NCI-H510A (cell line): Measurements from ENCODE around the gene TACC2.

Experiments used
- DNase-seq: peaks from one replicate; lab custom pipeline; 2025; lab: John Stamatoyannopoulos, UW

TACC2 gene

GRCh38 chr10:122143238-122143841, 154.4 kb downstream of the TACC2 start:
- no peak for DNase-seq

DNA sequence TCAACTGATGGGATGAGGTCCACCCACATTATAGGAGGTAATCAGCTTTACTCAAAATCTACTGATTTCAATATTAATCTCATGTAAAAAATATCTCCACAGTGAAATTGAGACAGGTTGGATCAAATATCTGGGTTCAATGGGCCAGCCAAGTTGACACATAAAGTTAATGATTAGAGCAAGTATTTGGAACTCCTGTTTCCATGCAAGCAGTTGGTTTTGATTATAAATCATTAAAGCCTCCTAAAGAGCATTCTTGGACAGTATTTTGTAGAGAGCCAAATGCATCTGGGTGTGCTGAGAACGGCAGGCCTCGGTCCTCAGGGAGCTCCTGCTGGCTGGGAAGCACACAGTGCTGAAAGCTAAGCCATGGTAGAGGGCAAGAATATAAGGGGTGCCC, 155.2 kb downstream of the TACC2 start:
- no peak for DNase-seq

DNA sequence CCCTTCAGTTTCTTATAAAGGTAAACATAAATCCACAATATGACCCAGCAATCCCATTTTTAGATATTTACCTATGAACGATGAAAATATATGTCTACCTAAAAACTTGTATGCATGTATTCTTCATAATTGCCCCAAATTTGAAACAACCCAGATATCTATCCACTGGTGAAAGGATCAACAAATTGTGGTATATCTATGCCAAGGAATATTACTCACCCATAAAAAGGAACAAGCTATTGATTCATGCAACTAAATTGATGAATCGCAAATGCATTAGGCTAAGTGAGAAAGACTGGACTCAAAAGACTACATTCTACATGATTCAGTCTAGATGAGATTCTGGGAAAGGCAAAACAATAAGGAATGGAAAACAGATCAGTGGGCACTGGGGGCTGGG, 156.2 kb downstream of the TACC2 start:
- DNase-seq, result no peak

- no peak for DNase-seq
Measured at GRCh38 chr10:122147663-122148062, 158.7 kb downstream of the TACC2 start.

DNA sequence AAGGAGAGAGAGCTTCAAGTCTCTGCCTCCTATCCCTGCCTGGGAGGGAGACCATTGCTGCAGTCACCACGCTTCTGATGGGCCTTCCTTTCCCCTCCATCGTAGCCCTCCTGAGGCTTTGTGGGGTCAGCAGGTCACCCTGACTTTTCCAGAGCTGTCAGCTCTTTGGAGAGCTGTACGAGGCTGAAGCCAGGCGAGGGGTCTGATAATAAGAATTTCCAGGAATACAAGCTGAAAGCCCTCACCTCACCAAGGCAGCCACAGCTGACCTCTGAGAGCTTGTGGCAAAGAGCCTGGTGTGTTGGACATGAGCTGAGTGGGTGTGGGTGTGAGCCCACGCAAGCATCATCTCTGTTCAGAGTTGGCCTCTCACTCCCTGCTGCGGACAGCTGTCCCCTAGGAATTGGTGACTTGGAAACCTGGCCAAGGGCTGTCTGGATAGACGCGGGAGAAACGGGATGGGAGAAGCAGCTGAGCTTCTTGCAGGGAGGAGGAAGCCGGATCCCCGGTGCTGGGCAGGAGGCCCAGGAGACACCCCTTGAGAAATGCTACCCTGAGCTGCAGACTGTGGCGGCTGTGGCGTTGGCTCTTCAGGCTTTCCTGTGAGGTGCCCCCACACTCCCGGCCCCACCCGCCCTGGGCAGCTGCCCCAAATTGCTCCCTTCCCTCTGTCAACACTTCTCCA, 160.1 kb downstream of the TACC2 start:
- DNase-seq, result no peak

GRCh38 chr10:122149561-122150505, 160.9 kb downstream of the TACC2 start:
- no peak for DNase-seq

DNA sequence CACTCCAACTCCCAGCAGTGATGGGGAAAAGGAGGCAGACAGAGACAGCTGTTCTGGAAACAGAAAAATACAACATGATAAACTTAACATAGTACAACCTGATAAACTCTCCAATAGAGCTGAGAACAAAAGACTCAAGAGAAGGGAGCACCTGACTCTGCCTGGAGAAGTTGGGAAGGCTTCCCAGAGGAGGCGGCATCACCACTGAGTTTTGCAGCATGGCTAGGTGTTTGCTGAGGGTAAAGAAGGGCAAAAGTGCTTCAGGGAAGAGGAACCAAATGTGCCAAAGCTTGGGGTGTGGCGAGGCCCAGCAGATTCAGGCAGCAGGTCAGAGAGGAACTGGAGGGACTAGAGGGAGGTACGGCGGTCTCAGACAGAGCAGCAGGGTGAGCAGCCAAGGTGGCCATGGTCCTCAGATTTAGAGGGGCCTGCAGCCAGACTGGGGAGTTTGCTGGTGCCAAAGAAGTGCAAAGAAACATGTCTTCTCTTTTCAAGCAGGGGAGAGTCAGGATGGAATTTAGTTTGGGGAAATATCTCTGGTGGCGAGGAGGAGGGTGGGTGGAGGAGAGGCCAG, 162.2 kb downstream of the TACC2 start:
- DNase-seq, result no peak

DNA sequence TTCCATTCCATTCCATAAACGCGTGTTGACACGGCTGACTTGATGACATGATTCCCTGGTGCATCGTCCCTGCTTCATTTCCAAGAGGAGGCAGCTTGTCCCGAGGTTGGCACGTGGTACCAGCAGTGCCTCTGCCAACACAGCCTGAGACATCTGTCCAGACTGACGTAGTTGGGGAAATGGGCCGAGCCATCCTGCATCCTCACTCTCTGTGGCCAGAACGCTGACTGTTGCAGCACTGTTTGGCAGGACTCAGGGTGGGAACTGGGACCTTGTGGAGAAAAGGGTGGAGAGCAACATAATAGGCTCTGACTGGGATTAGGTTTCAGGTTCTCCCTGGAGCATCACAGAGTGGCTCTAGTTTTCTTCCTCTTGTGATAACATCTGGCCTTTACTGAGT, 163.6 kb downstream of the TACC2 start:
- peak; percentile 49 for DNase-seq

DNA sequence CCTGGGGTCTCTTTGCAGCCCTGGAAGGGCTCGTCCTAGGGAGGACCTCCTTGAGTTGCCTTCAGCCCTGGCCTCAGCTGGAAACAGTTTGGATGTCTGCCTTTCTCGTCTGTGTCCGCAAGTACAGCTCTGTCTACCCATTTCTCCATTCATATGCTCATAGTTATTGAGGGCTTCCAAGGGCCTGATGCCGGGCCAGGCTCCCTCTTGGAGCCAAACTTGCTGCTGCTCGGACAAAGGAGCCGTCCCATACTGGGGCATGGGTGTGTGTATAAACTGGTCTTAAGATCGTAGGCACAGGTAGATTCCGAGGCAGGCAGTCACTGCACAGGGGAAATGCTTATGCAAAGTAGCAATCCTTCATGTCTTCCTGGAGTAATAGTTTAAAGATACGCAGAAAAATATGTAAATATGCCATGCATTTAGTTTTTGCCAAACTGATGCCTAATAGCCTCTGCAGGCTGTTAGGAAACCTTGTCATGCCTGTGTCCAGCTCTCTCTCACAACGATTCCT, 165.1 kb downstream of the TACC2 start:
- DNase-seq, result no peak

GRCh38 chr10:122154545-122155366, 165.8 kb downstream of the TACC2 start:
- peak; percentile 72 for DNase-seq

- no peak for DNase-seq
Measured at GRCh38 chr10:122157451-122157850, 168.5 kb downstream of the TACC2 start.

DNA sequence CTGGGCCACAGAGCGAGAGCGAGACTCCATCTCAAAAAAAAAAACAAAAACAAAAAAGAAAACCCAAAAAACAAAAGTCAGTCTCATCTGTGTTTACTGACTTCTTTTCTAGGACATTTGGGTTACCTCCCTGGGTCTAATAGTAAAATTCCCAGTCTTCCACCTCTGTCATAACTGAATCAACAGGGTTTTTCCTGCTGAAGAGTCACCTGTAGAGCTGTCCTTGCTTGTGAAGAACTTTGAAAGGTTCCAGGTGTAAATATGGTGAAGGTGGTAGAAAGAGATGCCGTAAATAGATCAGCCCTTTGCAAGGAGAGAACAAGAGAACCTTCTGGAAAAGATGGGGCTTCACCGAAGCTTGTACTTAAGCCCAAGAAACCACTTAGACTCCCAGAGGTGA, 169.4 kb downstream of the TACC2 start:
- DNase-seq, result no peak

DNA sequence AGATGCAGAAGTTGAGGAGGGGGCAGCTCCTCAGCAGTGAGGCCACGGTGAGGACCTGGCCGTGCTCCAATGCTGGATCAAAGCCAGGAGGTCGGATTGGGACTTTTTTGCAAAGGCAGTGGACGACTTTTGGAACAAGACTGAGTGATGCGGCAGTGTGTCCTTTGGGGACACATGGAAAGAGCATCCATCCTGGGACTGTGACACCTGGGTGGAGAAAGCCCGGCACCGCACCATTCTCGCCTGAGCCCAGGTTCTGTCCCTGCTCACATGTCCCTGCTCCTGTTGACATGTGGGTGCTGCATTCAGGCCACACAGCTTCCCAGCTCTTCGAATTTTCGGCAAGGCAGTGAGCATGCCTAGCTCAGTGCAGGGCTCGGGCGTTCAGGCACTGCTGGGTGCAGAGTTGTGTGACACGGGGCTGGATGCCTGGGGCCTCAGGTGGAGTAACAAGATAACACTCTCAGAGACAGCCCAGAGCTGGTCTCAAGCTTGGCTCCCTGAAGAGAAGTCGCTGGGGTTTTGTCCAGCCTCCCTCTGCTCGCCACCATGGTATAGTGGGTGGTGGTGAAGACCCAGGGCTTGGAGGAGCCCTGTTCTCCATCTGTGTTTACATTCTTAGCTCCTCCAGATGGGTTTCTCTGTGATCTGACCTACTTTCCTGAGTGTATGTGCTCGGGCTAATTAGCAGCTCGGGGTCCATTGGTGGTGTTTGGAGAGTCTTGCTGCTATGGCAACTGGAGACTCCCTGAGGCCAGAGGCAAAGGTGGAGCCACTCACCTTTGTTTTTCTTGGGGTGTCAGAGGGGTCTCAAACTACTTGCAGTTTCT, 170.4 kb downstream of the TACC2 start:
- no peak for DNase-seq

- DNase-seq, result no peak
Measured at GRCh38 chr10:122161795-122162194, 172.8 kb downstream of the TACC2 start.

- no peak for DNase-seq
Measured at GRCh38 chr10:122162671-122163173, 173.8 kb downstream of the TACC2 start.

GRCh38 chr10:122163174-122164022, 174.4 kb downstream of the TACC2 start:
- DNase-seq, result peak; percentile 87

GRCh38 chr10:122164023-122164601, 175.1 kb downstream of the TACC2 start:
- peak; percentile 86 for DNase-seq

DNA sequence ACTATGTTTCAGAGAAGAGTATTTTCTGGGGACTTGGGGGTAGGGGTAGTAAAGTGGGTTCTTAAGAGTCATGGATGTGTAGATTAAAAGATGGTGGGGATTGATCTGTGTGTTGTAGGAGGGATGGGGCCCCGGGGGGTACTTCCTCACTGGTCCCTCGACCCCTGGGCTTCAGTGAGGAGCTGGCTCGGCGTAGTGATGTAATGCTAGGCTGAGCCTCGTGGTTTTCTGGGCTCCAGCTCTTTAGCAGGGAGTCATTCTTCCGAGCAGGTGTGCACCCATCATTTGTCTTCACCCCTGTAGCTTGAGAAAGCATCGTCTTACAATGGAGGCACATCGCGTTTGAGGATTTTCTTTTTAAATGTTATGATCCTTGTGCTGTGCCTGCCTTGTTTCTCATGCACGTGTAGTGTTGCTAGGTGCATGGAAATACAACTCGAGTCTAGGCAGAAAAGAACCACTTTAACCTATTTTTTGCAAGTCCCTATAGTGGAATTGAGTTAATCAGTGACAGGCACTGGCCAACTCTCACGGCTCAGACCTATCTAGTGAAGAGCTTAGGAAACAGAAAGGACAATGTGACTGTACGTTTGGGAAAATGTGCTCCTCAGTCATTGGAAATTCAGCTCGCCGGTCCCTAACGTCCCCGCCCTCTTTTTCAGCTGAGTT, 176.0 kb downstream of the TACC2 start:
- peak; percentile 38 for DNase-seq
